Measurements from ENCODE around the gene CENPA. TPM values are rescaled to one million over a fixed set of nuclear protein-coding genes. Genes with fewer than 3 reads are reported as not detected.

Gene CENPA
- total RNA-seq, 1 donor from 2014 or later, result 16.6 TPM

DNA sequence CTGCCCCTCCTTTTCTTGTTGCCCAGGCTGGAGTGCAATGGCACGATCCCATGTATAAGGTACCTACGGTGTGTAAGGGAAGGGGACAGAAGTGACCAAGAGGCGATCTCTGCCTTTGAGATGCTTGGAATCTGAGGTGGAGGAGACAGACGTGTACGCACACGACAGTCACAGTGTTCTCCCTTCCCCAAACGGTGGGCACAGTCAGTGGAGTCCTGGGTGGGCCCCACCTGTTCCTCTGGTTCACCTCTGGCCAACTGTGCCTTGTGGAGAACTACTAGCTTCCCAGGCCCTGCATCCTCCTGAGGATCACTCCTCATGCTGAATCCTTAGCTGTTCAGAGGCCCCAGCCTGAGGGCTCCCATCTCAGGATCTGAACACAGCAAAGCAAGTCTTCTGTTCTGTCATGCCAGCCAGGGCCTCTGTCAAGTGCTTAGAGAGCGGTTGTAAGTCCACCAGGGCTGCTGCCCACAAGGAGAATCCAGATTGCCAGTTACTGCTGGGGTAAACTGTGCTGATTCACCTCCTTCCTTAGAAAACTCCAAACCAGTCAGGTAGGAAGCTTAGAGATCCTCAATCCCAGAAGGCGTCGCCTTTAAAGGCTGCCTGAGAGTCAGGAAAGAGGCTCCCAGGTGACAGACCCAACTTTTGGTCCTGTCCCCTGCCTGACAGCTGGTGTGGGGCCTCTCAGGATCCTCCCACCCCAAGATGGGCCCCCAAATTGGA lies 20.2 kb upstream of the CENPA start:
- no peaks in the 10 kb centered on the region for H3K9me3 Mint-ChIP-seq
- DNase-seq (ENCODE audit: low spot score), result no peak
- intact Hi-C loops (cut with micrococcal nuclease), result no loop called here
- peak overlapping the region; percentile 87 for H3K4me3 Mint-ChIP-seq
- peaks cover 38% of the 10 kb centered on the region for H3K4me1 Mint-ChIP-seq (ENCODE audit: low read depth)
- peaks cover 4% of the 10 kb centered on the region for H3K36me3 Mint-ChIP-seq (ENCODE audit: low read depth)
- no peak overlapping the region for H3K27ac Mint-ChIP-seq
- peaks cover 2% of the 10 kb centered on the region for H3K27me3 Mint-ChIP-seq (ENCODE audit: insufficient read depth)

DNA sequence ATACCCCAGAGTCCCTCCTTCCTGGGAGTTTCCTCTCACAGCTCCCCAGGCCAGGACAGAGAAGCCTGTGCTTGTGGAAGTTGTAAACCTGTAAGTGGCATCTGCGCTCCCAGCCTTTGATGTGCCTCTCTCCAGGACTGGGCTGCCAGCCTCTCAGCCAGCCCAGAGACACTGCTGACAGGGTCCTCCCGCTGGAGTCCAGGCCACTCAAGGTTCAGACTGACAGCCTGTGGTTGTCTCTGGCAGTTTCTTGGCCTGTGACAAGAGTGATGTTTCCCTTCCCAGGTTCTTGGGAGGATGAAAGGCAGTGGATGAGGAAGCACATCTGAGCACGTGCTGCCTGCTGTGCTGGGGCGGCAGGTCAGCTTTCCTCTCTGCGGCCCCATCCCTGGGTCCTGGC lies 18.7 kb upstream of the CENPA start:
- DNase-seq (ENCODE audit: low spot score), result no peak
- intact Hi-C loops (cut with micrococcal nuclease), result no loop called here
- H3K36me3 Mint-ChIP-seq (ENCODE audit: low read depth), result peaks cover 8% of the 10 kb centered on the region
- H3K4me3 Mint-ChIP-seq, result no peak overlapping the region
- peaks cover 2% of the 10 kb centered on the region for H3K27me3 Mint-ChIP-seq (ENCODE audit: insufficient read depth)
- peaks cover 49% of the 10 kb centered on the region for H3K4me1 Mint-ChIP-seq (ENCODE audit: low read depth)
- H3K27ac Mint-ChIP-seq, result no peak overlapping the region
- H3K9me3 Mint-ChIP-seq, result no peaks in the 10 kb centered on the region

DNA sequence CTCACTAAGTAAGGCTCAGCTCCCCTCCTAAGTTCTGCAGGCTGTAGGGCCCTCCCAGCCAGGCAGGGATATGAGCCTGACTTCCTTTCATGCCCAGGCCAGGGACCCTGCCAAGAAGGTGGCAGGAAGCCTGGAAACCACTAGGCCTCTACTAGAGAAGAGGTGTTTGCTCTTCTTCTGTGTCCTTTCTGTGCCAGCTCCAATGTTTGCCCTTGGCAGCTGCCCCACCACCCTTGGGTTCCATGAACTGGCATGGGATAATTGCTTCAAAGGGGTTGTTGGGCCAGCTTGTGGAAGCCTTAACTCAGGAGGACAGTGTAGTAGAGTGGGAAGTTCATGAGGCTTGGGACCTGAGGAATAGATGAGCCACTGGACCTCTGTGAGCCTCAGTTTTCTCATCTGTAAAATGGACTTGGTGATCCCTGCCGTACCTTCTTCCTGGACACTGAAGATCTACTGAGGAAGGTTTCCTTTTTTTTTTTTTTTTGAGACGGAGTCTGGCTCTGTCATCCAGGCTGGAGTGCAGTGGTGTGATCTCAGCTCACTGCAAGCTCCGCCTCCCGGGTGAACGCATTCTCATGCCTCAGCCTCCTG lies 17.9 kb upstream of the CENPA start:
- H3K27me3 Mint-ChIP-seq (ENCODE audit: insufficient read depth), result peaks cover 1% of the 10 kb centered on the region
- H3K36me3 Mint-ChIP-seq (ENCODE audit: low read depth), result peaks cover 8% of the 10 kb centered on the region
- no peak overlapping the region for H3K4me3 Mint-ChIP-seq
- intact Hi-C loops (cut with micrococcal nuclease), result no loop called here
- no peak for DNase-seq (ENCODE audit: low spot score)
- H3K4me1 Mint-ChIP-seq (ENCODE audit: low read depth), result peaks cover 58% of the 10 kb centered on the region
- H3K9me3 Mint-ChIP-seq, result no peaks in the 10 kb centered on the region
- H3K27ac Mint-ChIP-seq, result no peak overlapping the region

DNA sequence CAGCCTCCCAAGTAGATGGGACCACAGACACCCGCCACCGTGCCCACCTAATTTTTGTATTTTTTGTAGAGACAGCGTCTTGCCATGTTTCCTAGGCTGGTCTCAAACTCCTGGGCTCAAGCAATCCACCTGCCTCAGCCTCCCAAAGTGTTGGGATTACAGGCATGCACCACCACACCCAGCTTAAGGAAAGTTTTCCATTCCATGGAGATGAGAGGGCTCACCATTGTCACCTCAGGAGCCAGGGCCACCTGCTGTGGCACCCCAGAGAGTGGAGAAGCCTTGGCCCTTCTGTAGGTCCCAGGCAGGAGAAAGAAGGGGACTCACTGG lies 17.1 kb upstream of the CENPA start:
- no peak for DNase-seq (ENCODE audit: low spot score)
- Mint-ChIP-seq H3K4me3 (no peak overlapping the region), H3K36me3 (ENCODE audit: low read depth) (peaks cover 8% of the 10 kb centered on the region), H3K27ac (no peak overlapping the region), H3K27me3 (ENCODE audit: insufficient read depth) (no peaks in the 10 kb centered on the region), H3K4me1 (ENCODE audit: low read depth) (peaks cover 54% of the 10 kb centered on the region), H3K9me3 (no peaks in the 10 kb centered on the region)
- intact Hi-C loops (cut with micrococcal nuclease), result no loop called here

DNA sequence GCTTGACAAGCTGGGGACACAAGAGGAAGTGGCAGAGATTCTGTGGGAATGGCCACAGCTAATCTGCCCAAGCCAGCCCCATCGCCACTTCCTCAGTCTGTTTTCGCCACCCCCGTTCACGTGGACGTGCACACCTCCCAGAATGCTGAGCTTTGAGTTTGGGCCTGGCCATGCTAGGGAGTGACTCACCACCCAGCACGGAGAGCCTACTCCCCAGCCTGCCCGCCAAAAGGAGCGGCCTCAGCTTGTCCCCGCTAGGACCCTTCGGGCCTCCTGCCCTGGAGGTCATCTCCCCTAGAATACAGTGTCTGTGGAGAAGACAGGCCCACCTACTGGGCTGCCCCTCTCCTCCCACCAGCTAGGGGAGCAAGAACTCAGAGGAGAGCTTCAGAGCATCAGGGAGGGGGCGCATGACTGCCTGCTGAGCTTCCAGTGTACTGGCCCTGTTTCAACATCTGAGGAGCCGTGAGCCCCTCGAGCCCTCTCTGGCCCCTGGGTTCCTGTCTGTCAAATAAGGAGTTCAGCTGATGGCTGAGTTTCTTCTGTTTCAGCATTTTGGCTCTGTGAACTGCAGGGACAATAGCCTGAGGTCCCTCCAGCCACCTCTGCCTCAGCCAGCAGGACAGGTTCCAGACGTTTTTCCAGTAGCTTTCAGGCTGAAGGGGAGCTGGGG lies 16.6 kb upstream of the CENPA start:
- Mint-ChIP-seq H3K4me1 (ENCODE audit: low read depth) (peaks cover 52% of the 10 kb centered on the region), H3K4me3 (no peak overlapping the region), H3K27ac (no peak overlapping the region), H3K36me3 (ENCODE audit: low read depth) (peaks cover 8% of the 10 kb centered on the region), H3K27me3 (ENCODE audit: insufficient read depth) (no peaks in the 10 kb centered on the region), H3K9me3 (no peaks in the 10 kb centered on the region)
- intact Hi-C loops (cut with micrococcal nuclease), result no loop called here
- DNase-seq (ENCODE audit: low spot score), result no peak

DNA sequence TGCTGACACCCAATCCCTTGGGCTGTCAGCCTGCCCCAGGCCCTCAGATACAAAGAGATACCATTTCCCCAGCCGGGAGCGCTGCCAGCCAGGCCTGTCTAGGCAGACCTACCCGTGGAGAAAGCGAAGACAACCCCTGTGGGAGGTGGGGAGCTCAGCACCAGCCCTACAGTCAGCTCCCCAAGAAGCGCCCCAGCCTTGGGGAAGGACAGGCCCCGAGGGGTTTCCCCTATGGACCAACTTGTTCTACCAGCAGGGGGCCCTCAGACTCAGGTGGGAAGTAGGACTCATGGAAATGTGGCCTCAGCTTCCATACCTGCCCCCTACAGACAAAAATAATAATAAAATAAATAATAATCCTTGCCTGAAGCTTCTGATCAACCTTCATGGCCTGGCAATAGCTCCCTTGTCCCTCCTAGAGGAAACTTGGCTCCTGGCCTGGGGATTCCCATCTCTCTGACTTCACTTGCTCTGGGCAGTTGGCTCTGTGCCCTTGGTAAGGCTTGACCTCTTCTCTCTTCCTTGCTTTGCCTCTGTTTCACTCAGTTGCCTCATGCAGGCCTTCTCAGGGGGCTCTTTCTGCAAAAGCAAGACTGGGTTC lies 14.8 kb upstream of the CENPA start:
- no peaks in the 10 kb centered on the region for H3K27me3 Mint-ChIP-seq (ENCODE audit: insufficient read depth)
- H3K9me3 Mint-ChIP-seq, result no peaks in the 10 kb centered on the region
- no peak for DNase-seq (ENCODE audit: low spot score)
- peaks cover 4% of the 10 kb centered on the region for H3K36me3 Mint-ChIP-seq (ENCODE audit: low read depth)
- H3K27ac Mint-ChIP-seq, result no peak overlapping the region
- intact Hi-C loops (cut with micrococcal nuclease), result no loop called here
- H3K4me3 Mint-ChIP-seq, result no peak overlapping the region
- peaks cover 37% of the 10 kb centered on the region for H3K4me1 Mint-ChIP-seq (ENCODE audit: low read depth)

DNA sequence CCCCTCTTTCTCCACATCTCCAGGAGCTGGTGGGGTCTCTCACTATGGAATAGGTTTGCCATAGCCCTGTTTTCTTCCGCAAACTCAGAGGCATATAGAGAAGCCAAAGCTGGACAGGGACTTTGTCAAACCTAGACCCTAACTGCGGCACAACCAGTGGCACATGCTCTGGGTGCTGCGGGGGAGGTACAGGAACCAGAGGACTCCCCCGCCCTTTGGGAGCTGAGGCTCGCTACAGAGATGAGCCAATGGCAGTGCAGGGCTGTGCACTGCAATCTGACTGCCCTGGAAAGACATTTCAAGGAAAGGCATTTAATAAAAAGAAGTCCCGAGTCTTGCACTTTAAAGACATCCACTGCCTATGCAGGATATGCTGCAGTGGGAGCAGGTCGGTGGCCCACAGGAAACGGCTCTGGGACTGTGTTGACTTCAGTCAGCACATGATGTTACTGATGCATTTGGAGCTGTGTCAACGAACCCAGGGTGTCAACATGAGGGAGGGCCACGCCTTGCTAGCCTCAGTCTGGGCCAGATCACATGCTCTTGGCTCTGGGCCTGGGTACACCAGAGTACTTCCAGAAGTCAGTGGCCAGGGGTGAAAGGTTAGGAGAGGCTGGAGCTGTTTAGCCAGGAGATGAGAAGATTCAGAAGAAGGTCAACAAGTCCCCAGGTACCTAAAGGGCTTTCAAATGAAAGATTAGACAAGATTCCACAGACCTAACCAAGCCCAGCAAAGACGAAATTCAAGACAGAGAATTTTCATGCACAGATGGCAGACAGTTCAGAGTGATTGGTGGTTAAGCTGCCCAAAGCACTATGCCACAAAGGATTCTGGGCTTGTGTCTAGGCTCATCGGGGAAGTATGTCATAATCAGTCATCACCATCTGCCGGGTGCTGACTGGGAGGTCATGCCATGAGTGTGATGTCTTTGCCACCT lies 13.5 kb upstream of the CENPA start:
- Mint-ChIP-seq H3K9me3 (no peaks in the 10 kb centered on the region), H3K4me3 (peak overlapping the region; percentile 52), H3K27me3 (ENCODE audit: insufficient read depth) (no peaks in the 10 kb centered on the region), H3K4me1 (ENCODE audit: low read depth) (peaks cover 35% of the 10 kb centered on the region), H3K36me3 (ENCODE audit: low read depth) (peaks cover 9% of the 10 kb centered on the region), H3K27ac (peak overlapping the region; percentile 94)
- intact Hi-C loops (cut with micrococcal nuclease), result loop anchor here (2.0 kb wide), 1 partner anchor 14 kb away; the partner anchor contains the start of gene CENPA
- DNase-seq (ENCODE audit: low spot score), result peak; percentile 44

DNA sequence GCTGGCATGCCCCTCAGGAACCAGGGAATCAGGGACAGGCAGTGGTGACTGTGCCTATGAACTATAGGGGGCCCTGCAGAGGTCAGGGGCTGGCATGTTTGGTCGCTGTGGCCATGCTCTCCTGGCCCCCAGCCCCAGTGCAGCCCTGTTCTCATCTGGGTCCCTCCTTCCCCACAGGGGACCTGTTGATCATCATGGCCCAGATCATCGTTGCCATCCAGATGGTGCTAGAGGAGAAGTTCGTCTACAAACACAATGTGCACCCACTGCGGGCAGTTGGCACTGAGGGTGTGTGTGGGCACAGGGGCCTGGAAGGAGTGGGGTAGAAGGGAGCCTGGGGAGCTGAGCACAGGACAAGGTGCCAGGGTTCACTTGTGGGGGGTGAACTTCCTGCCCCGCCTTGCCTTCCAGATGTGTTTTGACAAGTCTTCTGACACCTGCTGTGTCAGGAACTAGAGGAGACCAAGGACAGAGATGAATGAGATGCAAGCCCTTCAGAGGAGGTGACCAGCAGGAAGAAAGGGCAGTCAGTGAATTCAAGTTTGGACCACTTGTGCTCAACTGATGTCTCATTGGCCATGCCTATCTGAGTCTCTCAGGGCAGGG lies 9.6 kb upstream of the CENPA start:
- Mint-ChIP-seq H3K4me1 (ENCODE audit: low read depth) (peaks cover 18% of the 10 kb centered on the region), H3K27me3 (ENCODE audit: insufficient read depth) (no peaks in the 10 kb centered on the region), H3K4me3 (no peak overlapping the region), H3K36me3 (ENCODE audit: low read depth) (peaks cover 27% of the 10 kb centered on the region), H3K27ac (no peak overlapping the region), H3K9me3 (no peaks in the 10 kb centered on the region)
- no peak for DNase-seq (ENCODE audit: low spot score)
- intact Hi-C loops (cut with micrococcal nuclease), result no loop called here

DNA sequence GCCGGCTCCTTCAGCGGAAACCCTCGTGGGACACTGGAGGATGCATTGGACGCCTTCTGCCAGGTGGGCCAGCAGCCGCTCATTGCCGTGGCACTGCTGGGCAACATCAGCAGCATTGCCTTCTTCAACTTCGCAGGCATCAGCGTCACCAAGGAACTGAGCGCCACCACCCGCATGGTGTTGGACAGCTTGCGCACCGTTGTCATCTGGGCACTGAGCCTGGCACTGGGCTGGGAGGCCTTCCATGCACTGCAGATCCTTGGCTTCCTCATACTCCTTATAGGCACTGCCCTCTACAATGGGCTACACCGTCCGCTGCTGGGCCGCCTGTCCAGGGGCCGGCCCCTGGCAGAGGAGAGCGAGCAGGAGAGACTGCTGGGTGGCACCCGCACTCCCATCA lies 7.8 kb upstream of the CENPA start:
- peaks cover 27% of the 10 kb centered on the region for H3K36me3 Mint-ChIP-seq (ENCODE audit: low read depth)
- no peak overlapping the region for H3K4me3 Mint-ChIP-seq
- no peak for DNase-seq (ENCODE audit: low spot score)
- intact Hi-C loops (cut with micrococcal nuclease), result no loop called here
- no peaks in the 10 kb centered on the region for H3K27me3 Mint-ChIP-seq (ENCODE audit: insufficient read depth)
- peaks cover under 1% of the 10 kb centered on the region for H3K4me1 Mint-ChIP-seq (ENCODE audit: low read depth)
- no peak overlapping the region for H3K27ac Mint-ChIP-seq
- no peaks in the 10 kb centered on the region for H3K9me3 Mint-ChIP-seq

DNA sequence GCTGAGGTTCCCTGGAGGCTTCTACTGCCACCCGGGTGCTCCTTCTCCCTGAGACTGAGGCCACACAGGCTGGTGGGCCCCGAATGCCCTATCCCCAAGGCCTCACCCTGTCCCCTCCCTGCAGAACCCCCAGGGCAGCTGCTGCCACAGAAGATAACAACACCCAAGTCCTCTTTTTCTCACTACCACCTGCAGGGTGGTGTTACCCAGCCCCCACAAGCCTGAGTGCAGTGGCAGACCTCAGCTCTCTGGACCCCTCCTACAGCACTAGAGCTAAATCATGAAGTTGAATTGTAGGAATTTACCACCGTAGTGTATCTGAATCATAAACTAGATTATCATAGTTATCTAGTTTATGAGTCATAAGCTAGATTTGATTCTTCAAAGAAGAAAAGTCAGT lies 7.3 kb upstream of the CENPA start:
- Mint-ChIP-seq H3K9me3 (no peaks in the 10 kb centered on the region), H3K4me3 (no peak overlapping the region), H3K4me1 (ENCODE audit: low read depth) (no peaks in the 10 kb centered on the region), H3K27me3 (ENCODE audit: insufficient read depth) (no peaks in the 10 kb centered on the region), H3K27ac (no peak overlapping the region), H3K36me3 (ENCODE audit: low read depth) (peaks cover 27% of the 10 kb centered on the region)
- intact Hi-C loops (cut with micrococcal nuclease), result no loop called here
- DNase-seq (ENCODE audit: low spot score), result no peak

DNA sequence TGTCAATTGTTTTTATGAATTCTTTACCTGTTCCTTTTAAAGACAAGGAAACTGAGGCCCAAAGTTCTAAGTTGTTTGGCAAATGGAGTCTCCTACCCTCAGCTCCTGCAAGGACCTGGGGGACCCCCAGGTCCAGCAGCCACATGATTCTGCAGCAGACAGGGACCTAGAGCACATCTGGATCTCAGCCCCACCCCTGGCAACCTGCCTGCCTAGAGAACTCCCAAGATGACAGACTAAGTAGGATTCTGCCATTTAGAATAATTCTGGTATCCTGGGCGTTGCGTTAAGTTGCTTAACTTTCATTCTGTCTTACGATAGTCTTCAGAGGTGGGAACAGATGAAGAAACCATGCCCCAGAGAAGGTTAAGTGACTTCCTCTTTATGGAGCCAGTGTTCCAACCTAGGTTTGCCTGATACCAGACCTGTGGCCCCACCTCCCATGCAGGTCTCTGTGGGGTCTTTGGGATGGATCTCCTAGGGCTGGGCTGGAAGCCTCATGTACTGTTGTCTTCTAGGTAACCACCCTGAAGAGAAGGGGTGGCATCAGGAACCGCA lies 5.6 kb upstream of the CENPA start:
- no peak overlapping the region for H3K27ac Mint-ChIP-seq
- intact Hi-C loops (cut with micrococcal nuclease), result loop anchor here (10.0 kb wide), 1 partner anchor 535 kb away; the partner anchor contains the start of genes HADHA and HADHB
- no peaks in the 10 kb centered on the region for H3K4me1 Mint-ChIP-seq (ENCODE audit: low read depth)
- H3K9me3 Mint-ChIP-seq, result no peaks in the 10 kb centered on the region
- H3K27me3 Mint-ChIP-seq (ENCODE audit: insufficient read depth), result no peaks in the 10 kb centered on the region
- peaks cover 27% of the 10 kb centered on the region for H3K36me3 Mint-ChIP-seq (ENCODE audit: low read depth)
- DNase-seq (ENCODE audit: low spot score), result no peak
- no peak overlapping the region for H3K4me3 Mint-ChIP-seq
